ENCODE results near the gene TUBA3D. TPM values are rescaled to one million over a fixed set of nuclear protein-coding genes. Genes with fewer than 3 reads are reported as not detected.
"Not testable (repeated sequence)": the region's sequence is repeated elsewhere in the genome, so short reads cannot be mapped to it uniquely, and the experiment has no call there.

Gene TUBA3D
- total RNA-seq, 1 experiment from 2014 or later = not detected

- not testable (repeated sequence) for H2BK12ac ChIP-seq (ENCODE audit: insufficient read length, low read depth, low read length); H2BK5ac ChIP-seq (ENCODE audit: insufficient read length, low read length); H3K79me2 ChIP-seq (ENCODE audit: insufficient read depth, low read length); H3K4me1 ChIP-seq (ENCODE audit: insufficient read depth, low read length); H3K27ac Mint-ChIP-seq; H4K91ac ChIP-seq (ENCODE audit: insufficient read length, low read depth, low read length); H3K27ac ChIP-seq (ENCODE audit: insufficient read length, low read depth, low read length); H3K9ac ChIP-seq (ENCODE audit: extremely low read depth, insufficient read length, low read length); H3K18ac ChIP-seq (ENCODE audit: insufficient read length, low read depth, low read length); H2AFZ ChIP-seq (ENCODE audit: low read length); H3K23ac ChIP-seq (ENCODE audit: insufficient read length, low read depth, low read length); H4K8ac ChIP-seq (replicated peaks; ENCODE audit: insufficient read length, low read depth, low read length); H2AK5ac ChIP-seq (ENCODE audit: insufficient read length, low read length); H3K23me2 ChIP-seq (ENCODE audit: insufficient read length, low read depth, low read length, poor library complexity, severe bottlenecking); H3K4me2 ChIP-seq (ENCODE audit: insufficient read depth, insufficient read length, low read length); DNase-seq; H3K9me3 Mint-ChIP-seq; H3K27me3 ChIP-seq (ENCODE audit: insufficient read depth, low read length); H3K79me1 ChIP-seq (ENCODE audit: insufficient read depth, low read depth, low read length, poor library complexity, severe bottlenecking); H4K5ac ChIP-seq (ENCODE audit: insufficient read length, low read depth, low read length); H4K20me1 ChIP-seq (ENCODE audit: control insufficient read depth, insufficient read depth, insufficient read length); H3K27me3 Mint-ChIP-seq (ENCODE audit: low read depth); H2BK20ac ChIP-seq (ENCODE audit: low read depth, low read length, poor library complexity, severe bottlenecking); H3K4ac ChIP-seq (ENCODE audit: low read depth, low read length); H3K4me3 Mint-ChIP-seq; H3T11ph ChIP-seq (ENCODE audit: low read length); H3K9me3 ChIP-seq (ENCODE audit: control insufficient read depth, low read depth, low read length); H3K14ac ChIP-seq (ENCODE audit: insufficient read depth, low read length); H3K4me1 Mint-ChIP-seq; H3K56ac ChIP-seq (ENCODE audit: insufficient read length, low read depth, low read length); H2BK15ac ChIP-seq (ENCODE audit: low read depth, low read length); H2BK120ac ChIP-seq (ENCODE audit: low read depth, low read length, poor library complexity, severe bottlenecking)
- peaks cover 11 to 15% (median 14%) of the 10 kb centered on the region in 3 experiments; a peak in 6 of 7 replicates for H3K36me3 Mint-ChIP-seq (ENCODE audit: insufficient read depth in 1 of 3, low read depth in 3 of 3)
- whole genome bisulfite sequencing (ENCODE audit: extremely low coverage, insufficient read length, low lambda C conversion rate) = no CpG with 5 or more reads among the region's 24 CpGs
Observed at GRCh38 chr2:131483981-131484820, 8.3 kb downstream of the TUBA3D start.

- not testable (repeated sequence) for H3K18ac ChIP-seq (ENCODE audit: insufficient read length, low read depth, low read length); H4K20me1 ChIP-seq (ENCODE audit: control insufficient read depth, insufficient read depth, insufficient read length); H3K4ac ChIP-seq (ENCODE audit: low read depth, low read length); H3K23ac ChIP-seq (ENCODE audit: insufficient read length, low read depth, low read length); H3K56ac ChIP-seq (ENCODE audit: insufficient read length, low read depth, low read length); H3K23me2 ChIP-seq (ENCODE audit: insufficient read length, low read depth, low read length, poor library complexity, severe bottlenecking); H2BK20ac ChIP-seq (ENCODE audit: low read depth, low read length, poor library complexity, severe bottlenecking); H2AFZ ChIP-seq (ENCODE audit: low read length); H2BK15ac ChIP-seq (ENCODE audit: low read depth, low read length); H3K79me1 ChIP-seq (ENCODE audit: insufficient read depth, low read depth, low read length, poor library complexity, severe bottlenecking); H4K91ac ChIP-seq (ENCODE audit: insufficient read length, low read depth, low read length); DNase-seq; H3K14ac ChIP-seq (ENCODE audit: insufficient read depth, low read length); H2BK12ac ChIP-seq (ENCODE audit: insufficient read length, low read depth, low read length); H3K4me2 ChIP-seq (ENCODE audit: insufficient read depth, insufficient read length, low read length); H4K5ac ChIP-seq (ENCODE audit: insufficient read length, low read depth, low read length); H3T11ph ChIP-seq (ENCODE audit: low read length); H3K79me2 ChIP-seq (ENCODE audit: insufficient read depth, low read length); H3K9me3 Mint-ChIP-seq; H3K27ac Mint-ChIP-seq; H3K9me3 ChIP-seq (ENCODE audit: control insufficient read depth, low read depth, low read length); H3K27me3 Mint-ChIP-seq (ENCODE audit: low read depth); H2AK5ac ChIP-seq (ENCODE audit: insufficient read length, low read length); H3K27me3 ChIP-seq (ENCODE audit: insufficient read depth, low read length); H3K4me3 Mint-ChIP-seq; H3K4me1 ChIP-seq (ENCODE audit: insufficient read depth, low read length); H2BK5ac ChIP-seq (ENCODE audit: insufficient read length, low read length); H3K4me1 Mint-ChIP-seq; H2BK120ac ChIP-seq (ENCODE audit: low read depth, low read length, poor library complexity, severe bottlenecking); H3K9ac ChIP-seq (ENCODE audit: extremely low read depth, insufficient read length, low read length); H3K27ac ChIP-seq (ENCODE audit: insufficient read length, low read depth, low read length); H4K8ac ChIP-seq (replicated peaks; ENCODE audit: insufficient read length, low read depth, low read length)
- peaks cover 11 to 19% (median 17%) of the 10 kb centered on the region in 3 experiments; a peak in 6 of 7 replicates for H3K36me3 Mint-ChIP-seq (ENCODE audit: insufficient read depth in 1 of 3, low read depth in 3 of 3)
- no CpG with 5 or more reads among the region's 11 CpGs for WGBS (ENCODE audit: extremely low coverage, insufficient read length, low lambda C conversion rate)
Observed at GRCh38 chr2:131484906-131485460, 9.1 kb downstream of the TUBA3D start.
